DMS 273 (cell line): ENCODE measurements around the gene ADAM19.

ENCODE experiments used
- DNase-seq: peaks from one replicate; lab custom pipeline; 2025; ENCODE audit not compliant: unreplicated experiment; lab: John Stamatoyannopoulos, UW

ADAM19 gene

GRCh38 chr5:157518963-157519362, 56.6 kb downstream of the ADAM19 start:
- DNase-seq: no peak

GRCh38 chr5:157516626-157517325, 58.8 kb downstream of the ADAM19 start:
- DNase-seq: peak; percentile 49

DNA sequence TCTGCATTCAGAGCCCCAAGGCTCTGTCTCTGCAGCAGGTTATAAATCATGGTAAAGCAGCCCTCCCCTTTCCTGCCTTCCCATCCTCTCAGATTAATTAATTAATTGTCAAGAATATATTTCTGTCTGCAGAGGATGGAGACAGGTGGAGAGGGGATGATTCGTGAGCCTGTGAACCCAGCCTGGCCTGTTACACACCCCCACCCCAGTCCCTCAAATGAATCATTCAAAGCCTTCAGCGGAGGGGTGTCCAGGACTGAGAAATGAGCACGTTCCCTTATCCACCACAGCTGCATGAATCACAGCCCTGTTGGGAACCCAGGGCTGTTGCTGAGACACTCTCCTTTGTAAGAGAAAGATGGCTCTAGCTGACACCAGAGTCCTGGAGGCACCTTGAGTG, 59.6 kb downstream of the ADAM19 start:
- DNase-seq: no peak

- DNase-seq: no peak
These were observed 60.6 kb downstream of the ADAM19 start for GRCh38 chr5:157514974-157515373.

DNA sequence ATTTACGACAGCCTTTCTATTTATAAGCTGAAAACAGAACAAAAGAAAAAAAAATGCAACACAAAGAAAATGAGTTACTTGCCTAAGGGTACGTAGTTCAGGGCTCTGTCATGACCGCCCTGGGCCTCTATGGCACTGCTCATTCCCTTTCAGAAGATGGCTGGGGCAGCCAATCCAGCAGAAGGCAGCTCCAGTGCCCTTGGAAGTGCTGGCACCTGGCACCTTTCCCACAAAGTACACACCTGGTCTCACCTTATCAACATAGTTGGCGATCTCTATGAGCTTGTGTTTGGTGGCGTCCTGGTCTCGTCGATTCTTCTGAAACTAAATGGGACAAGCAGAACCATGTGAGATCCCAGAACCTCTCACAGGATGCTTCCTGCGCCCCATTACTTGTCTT, 62.4 kb downstream of the ADAM19 start:
- DNase-seq: no peak

DNA sequence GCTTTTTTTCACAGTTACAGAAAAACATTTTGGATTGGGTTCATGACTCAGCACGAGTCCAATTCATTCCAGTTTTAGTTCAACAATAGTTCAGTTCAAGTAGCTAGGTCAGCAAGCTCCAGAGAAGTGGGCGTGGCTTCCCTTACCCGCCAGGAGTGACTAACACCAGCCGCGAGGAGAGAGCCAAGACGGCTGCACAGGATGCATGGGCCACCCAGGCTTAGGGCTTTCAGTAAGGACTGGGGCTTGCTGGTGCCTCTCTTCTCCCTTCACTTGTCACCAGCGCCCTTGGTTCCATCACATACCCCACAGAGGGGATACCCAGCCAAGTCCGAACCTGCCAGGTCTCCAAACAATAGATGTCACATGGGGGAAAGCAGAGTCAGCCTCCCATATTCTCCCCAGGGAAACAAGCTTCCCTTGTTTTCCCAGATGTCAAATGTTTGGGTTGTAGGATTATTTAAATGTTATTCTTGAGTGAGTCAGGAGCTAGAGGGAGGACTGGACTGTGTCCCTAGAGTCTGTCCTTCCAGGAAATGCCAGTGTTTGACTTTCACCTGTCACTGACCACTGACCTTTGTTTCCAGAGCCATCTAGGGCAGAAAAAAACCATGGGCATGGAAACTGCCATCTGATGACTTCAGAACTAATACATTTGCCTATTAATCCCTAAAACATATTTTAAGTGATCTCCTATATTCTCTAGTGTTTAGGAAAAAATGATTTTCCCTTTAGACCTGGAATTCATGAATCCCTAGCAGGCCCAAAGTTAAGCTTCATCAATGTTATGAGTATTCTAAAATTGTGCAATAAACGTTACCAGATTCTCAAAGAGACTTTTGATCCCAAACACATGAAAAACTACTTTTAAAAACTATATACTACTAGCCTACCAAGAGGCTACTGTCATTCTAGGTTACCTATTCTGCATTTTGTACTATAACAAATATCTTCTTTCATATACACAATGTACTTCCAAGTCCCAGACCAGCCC, 63.6 kb downstream of the ADAM19 start:
- peak; percentile 72 for DNase-seq

DNA sequence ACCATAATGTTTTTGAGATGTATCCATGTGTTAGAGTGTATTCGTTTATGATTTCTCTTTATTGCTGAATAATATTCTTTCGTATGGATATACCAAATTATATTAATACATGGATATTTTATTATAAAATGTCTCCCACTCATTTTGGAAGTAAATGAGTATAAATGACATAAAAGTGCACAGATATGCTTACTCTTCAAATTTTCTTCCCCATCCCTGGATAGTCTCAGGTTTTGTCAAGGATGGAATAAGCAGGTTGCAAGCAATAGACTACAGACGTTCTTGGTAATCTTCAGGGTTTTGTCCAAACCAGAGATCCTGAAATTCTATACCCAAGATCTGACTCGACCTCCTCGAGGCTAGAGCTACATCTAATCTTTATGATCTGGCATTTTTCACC, 64.9 kb downstream of the ADAM19 start:
- DNase-seq: no peak

DNA sequence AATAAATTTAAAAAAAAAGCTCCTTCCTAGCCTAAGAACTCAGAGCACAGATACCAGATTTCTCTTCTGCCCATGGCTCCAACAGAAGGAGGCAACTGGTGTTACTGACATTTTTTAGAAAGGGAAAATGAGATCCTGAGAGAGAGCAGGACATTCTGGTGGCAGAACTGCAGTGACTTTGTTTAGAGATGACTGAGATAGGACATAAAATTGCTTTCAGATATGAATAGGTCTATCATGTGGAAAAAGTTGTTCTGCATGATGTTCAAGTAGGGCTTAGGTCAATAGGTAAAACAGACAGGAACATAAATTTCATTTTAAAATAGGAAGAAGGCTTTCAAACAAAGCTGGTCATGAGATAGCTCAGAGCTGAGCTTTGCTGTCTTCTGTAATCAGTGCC, 66.0 kb downstream of the ADAM19 start:
- no peak for DNase-seq

GRCh38 chr5:157509093-157509492, 66.5 kb downstream of the ADAM19 start:
- peak; percentile 64 for DNase-seq

DNA sequence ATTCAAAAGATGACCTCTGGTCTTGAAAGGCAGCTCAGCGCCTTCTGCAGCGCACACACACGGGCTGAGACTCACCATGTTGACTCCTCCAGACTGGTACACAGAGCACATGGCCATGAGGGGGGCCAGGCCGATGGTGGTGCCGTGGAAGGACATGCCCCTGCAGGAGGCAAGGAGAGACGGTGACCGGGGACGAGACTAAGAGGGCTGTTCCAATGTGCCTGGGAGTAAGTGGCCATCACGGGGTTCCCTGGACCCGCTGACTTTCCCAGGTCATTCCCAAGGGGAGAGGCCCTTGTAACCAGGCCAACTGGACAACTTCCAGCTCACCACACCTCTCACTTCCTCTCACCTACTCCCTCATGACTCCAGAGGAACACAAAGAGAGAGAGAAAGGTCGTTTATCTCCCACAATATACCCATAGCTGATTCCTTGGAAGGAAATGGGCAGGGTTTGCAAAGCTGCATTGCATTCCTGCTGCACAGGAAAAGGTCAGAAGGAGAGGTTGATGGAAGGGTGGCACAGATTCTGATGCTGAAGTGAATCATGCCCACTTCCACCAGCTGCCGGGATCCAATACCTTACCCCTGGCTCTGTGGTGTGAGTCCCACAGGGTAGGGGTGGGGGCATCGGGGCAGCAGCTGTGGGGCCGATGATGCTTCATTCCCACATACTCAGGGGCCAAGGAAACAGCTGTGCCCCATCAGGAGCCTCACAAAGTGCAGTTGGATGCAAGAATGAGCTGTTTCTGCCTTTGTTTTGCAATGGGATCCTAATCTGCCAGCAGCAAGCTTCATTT, 68.4 kb downstream of the ADAM19 start:
- peak; percentile 32 for DNase-seq

DNA sequence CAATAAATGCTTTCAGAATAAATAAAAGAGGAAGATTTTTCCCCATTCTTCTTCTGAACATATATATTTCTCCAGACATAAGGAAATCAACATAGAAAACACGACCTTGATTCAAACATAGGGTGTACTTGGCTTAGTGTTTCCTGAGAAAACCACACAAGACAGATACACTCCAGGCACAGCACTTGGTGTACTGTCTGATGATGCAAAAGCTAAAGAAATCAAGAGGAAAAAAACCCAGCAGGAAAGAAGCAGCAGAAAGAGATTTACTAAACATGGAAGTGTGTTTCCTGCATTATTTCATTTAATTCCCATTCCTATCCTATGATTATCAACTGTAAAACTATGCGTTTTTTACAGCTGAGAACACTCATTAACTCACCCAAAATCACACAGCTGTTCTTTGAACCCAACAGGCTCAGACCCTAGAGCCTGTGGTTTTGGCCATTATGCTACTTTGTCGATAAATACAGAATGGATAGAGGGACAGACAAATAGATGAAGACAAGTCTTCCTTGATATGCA, 69.4 kb downstream of the ADAM19 start:
- no peak for DNase-seq

- DNase-seq: no peak
These were observed 70.1 kb downstream of the ADAM19 start for GRCh38 chr5:157505496-157505895.

DNA sequence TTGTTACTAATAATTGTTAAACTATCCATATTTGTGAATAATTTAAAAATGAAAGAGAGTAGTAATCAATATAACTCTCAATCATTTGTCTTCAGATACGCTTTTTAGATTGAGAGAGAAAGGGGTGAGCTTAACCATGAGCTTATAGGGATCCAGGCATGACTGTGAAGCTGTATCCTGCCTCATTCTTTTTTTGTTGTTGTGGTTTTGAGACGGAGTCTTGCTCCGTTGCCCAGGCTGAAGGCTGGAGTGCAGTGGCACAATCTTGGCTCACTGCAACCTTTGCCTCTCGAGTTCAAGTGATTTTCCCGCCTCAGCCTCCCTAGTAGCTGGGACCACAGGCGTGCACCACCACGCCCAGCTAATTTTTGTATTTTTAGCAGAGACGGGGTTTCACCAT, 71.5 kb downstream of the ADAM19 start:
- no peak for DNase-seq

DNA sequence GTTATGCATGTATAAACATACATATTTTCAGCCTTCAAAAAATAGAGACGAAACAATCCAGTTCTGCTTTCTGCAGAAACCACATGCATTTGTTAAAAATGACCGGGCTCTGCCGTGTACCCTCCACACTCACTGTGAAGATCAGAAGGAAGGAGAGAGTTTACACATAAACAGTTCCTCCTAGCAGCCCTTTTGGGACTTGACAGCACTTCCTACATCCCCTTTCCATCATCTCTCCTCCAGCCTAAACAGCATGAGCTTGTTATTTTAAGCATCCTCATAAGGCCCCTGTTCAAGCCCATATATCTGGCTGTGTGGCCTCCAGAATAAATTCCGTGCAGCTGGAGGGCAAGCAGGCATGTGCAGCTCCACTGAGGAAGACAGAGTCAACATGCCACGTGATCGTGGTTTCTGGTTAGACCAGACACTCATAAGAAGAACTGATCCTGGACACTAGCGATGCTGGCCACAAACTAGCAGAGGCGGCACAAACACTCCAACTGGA, 73.4 kb downstream of the ADAM19 start:
- no peak for DNase-seq

GRCh38 chr5:157497875-157498611, 77.5 kb downstream of the ADAM19 start:
- DNase-seq: peak; percentile 29

DNA sequence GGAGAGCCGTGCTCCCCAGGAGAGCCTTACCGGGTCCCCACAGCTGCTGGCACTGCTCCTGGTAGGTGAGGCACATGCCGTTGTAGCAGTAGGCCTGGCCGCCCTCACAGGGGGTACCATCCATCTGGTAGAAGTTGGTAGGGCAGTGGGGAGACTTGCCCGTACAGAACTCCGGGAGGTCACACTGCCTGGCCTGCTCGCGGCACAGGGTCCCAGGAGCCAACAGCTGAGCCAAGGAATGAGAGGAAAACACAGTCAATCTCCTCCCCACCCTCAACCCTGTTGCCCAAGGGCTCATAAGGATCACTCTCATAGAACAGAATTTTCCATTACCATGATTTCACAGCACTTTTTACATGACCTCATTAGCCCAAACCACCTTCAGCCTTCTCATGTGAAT, 78.7 kb downstream of the ADAM19 start:
- DNase-seq: no peak

GRCh38 chr5:157494178-157494832, 81.3 kb downstream of the ADAM19 start:
- DNase-seq: no peak

DNA sequence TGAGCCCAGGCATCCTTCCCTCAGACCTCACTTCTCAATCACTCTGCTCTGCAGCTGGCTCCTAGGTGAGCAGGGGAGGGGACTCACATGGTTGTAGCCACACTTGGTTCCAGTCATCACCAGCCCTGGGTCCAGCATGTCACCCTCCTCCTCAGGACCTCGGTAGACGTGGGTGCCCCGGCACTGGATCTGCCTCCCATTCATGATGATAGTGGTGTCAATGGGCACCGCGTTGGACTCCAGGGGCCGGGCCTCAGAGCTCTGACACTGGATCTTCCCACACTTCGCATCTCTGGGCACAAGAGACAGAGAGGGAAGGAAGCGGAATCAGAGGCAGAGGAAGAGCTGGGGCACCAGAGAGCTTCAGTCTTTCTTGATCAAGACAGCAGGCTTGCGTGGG, 82.7 kb downstream of the ADAM19 start:
- no peak for DNase-seq

- DNase-seq: no peak
These were observed 84.0 kb downstream of the ADAM19 start for GRCh38 chr5:157491471-157491995.
